ENCODE data around the gene NGF. TPM values are rescaled to one million over a fixed set of nuclear protein-coding genes. Genes with fewer than 3 reads are reported as not detected.

The NGF gene
- total RNA-seq, 3 donors from 2014 or later (not counting 1 experiment from before 2014, with no cell fraction given), result not detected

GRCh38 chr1:115306146-115306545 lies 31.9 kb downstream of the NGF start:
- intact Hi-C loops (cut with micrococcal nuclease), result loop anchor here (10.0 kb wide), 1 partner anchor 59 kb away; no protein-coding TSS in a partner anchor

GRCh38 chr1:115303364-115303763 lies 34.7 kb downstream of the NGF start:
- Histone ChIP-seq H3K4me3 (ENCODE audit: low read length) (no peak overlapping the region), H3K4me1 (ENCODE audit: control insufficient read depth, insufficient read depth, low read length) (no peaks in the 10 kb centered on the region), H3K36me3 (ENCODE audit: control insufficient read depth, insufficient read depth, low read length) (no peaks in the 10 kb centered on the region), H3K27me3 (ENCODE audit: control insufficient read depth, insufficient read depth, low read length) (no peaks in the 10 kb centered on the region), H3K9me3 (ENCODE audit: control insufficient read depth, insufficient read depth, low read length) (no peaks in the 10 kb centered on the region), H3K27ac (ENCODE audit: low read length) (no peak overlapping the region)
- Mint-ChIP-seq H3K4me3 (no peak overlapping the region), H3K9me3 (peaks cover 2 to 3% of the 10 kb centered on the region in 2 donors), H3K27me3 (ENCODE audit: low read depth in 2 of 2) (peaks cover 3 to 16% of the 10 kb centered on the region in 2 donors), H3K27ac (no peak overlapping the region), H3K36me3 (no peaks in the 10 kb centered on the region), H3K4me1 (no peaks in the 10 kb centered on the region)
- ATAC-seq (no peak), DNase-seq (no peak)
- intact Hi-C loops (cut with micrococcal nuclease), result loop anchor here (10.0 kb wide), 1 partner anchor 61 kb away; no protein-coding TSS in a partner anchor
- 88% methylated on average over 2 of the region's 2 CpGs for WGBS (ENCODE audit: insufficient coverage)
- TF ChIP-seq CTCF (IDR thresholded peaks at IDR 0.05), result no peak

More at GRCh38 chr1:115306146-115306545, 31.9 kb downstream of the NGF start:
- H3K9me3 ChIP-seq (ENCODE audit: control insufficient read depth, insufficient read depth, low read length), result no peaks in the 10 kb centered on the region
- no peak overlapping the region for H3K27ac Mint-ChIP-seq
- H3K27me3 ChIP-seq (ENCODE audit: control insufficient read depth, insufficient read depth, low read length), result no peaks in the 10 kb centered on the region
- DNase-seq (no peak), ATAC-seq (no peak)
- 79% methylated on average over 2 of the region's 2 CpGs for WGBS (ENCODE audit: insufficient coverage)
- H3K4me1 ChIP-seq (ENCODE audit: control insufficient read depth, insufficient read depth, low read length), result no peaks in the 10 kb centered on the region
- peaks cover 2 to 6% of the 10 kb centered on the region in 2 donors for H3K9me3 Mint-ChIP-seq
- TF ChIP-seq CTCF (IDR thresholded peaks at IDR 0.05), result no peak
- no peak overlapping the region for H3K27ac ChIP-seq (ENCODE audit: low read length)
- no peak overlapping the region for H3K4me3 ChIP-seq (ENCODE audit: low read length)
- H3K36me3 Mint-ChIP-seq, result no peaks in the 10 kb centered on the region
- peaks cover 9 to 14% of the 10 kb centered on the region in 2 donors for H3K27me3 Mint-ChIP-seq (ENCODE audit: low read depth in 2 of 2)
- no peak overlapping the region for H3K4me3 Mint-ChIP-seq
- H3K4me1 Mint-ChIP-seq, result no peaks in the 10 kb centered on the region
- no peaks in the 10 kb centered on the region for H3K36me3 ChIP-seq (ENCODE audit: control insufficient read depth, insufficient read depth, low read length)

GRCh38 chr1:115302390-115302961 lies 35.6 kb downstream of the NGF start:
- no peak for TF ChIP-seq CTCF (IDR thresholded peaks at IDR 0.05)
- H3K27ac ChIP-seq (ENCODE audit: low read length), result no peak overlapping the region
- no peaks in the 10 kb centered on the region for H3K4me1 ChIP-seq (ENCODE audit: control insufficient read depth, insufficient read depth, low read length)
- no peaks in the 10 kb centered on the region for H3K27me3 ChIP-seq (ENCODE audit: control insufficient read depth, insufficient read depth, low read length)
- DNase-seq, result no peak
- no peaks in the 10 kb centered on the region for H3K9me3 ChIP-seq (ENCODE audit: control insufficient read depth, insufficient read depth, low read length)
- Mint-ChIP-seq H3K4me3 (no peak overlapping the region), H3K27ac (no peak overlapping the region), H3K27me3 (ENCODE audit: low read depth in 2 of 2) (peaks cover 5 to 13% of the 10 kb centered on the region in 2 donors), H3K36me3 (no peaks in the 10 kb centered on the region), H3K4me1 (no peaks in the 10 kb centered on the region), H3K9me3 (peaks cover 2 to 3% of the 10 kb centered on the region in 2 donors)
- no peak overlapping the region for H3K4me3 ChIP-seq (ENCODE audit: low read length)
- intact Hi-C loops (cut with micrococcal nuclease), result loop anchor here (10.0 kb wide), 1 partner anchor 62 kb away; no protein-coding TSS in a partner anchor
- H3K36me3 ChIP-seq (ENCODE audit: control insufficient read depth, insufficient read depth, low read length), result no peaks in the 10 kb centered on the region
- ATAC-seq, result no peak
- 77% methylated on average over 8 of the region's 9 CpGs for WGBS (ENCODE audit: insufficient coverage)
